HPDE6-E6E7 (cell line): ENCODE data around the gene MANSC1.

Experiments
- DNase-seq: peaks from one replicate; pipeline ENCODE4 v3.0.0; 2011; ENCODE audit warnings: missing footprints; ENCODE audit errors: extremely low spot score

MANSC1 gene

DNA sequence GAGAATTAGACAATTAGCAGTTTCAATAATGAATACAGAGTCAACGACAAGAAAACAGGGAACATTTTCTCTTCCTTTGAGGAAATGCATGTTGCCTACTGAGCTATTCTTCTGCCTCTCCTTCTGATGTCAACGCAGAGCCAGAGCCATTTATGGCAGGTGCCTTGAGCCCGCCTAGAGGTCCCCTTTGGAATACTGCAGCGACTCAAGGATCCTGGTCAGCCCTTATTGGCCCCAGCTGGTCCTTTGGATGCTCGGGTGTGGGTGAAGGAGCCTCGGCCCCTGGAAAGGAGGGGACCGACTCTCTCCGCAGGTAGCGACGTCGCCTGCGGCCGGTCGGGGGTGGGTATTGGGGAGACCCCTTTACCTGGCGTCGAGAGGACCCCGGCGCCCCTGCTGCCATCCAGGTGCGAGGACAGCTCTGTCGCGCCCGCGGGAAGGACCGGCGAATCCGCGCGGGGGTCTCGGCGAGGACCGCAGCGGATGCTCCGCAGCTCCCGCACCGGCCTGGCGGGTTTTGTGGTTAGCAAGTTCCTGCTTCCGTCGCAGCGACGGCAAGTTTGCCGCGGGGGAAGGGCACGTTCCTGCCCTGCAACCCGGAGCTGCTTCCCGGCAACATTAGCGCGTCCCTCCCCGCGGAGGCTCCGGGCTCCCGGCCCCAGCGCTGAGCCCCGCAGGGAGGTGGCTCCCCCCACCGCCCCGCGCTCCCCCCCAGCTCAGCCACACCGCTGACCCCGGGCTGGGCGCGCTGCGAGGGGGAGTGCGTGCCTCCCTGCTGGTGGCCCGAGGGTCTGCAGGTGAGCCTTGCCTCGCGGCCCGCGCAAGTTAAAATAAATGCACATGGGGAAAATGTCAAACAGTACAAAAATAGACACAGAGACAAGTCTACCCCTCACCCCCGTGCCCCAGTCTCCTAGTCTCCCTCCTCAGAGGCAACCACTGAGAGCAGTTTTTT lies at the start of gene MANSC1:
Gene MANSC1, minus strand, starts transcription at position 532 of the 955 bp plus-strand sequence. CDS start 6,928 bp downstream, outside the sequence.
- DNase-seq = no peak

DNA sequence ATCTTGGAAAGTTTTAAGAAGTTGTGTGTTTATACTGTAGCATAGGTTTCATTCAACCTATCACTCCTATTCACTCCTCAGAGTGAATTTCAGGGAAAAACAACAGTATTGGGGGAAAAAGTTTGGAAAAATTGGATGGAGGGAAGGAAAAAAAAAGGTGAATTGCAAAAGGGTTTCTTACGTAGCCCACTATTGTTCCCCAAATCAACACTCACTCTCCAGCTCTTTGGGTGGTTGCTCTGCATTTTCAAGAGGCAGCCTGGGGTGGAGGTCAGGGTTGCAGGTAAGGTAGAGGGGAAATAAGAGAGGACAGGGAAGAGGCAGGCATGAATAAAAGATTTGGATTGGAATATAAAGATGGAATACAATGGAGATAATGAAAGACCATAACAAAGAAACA lies 49.1 kb upstream of the MANSC1 start:
- no peak for DNase-seq

DNA sequence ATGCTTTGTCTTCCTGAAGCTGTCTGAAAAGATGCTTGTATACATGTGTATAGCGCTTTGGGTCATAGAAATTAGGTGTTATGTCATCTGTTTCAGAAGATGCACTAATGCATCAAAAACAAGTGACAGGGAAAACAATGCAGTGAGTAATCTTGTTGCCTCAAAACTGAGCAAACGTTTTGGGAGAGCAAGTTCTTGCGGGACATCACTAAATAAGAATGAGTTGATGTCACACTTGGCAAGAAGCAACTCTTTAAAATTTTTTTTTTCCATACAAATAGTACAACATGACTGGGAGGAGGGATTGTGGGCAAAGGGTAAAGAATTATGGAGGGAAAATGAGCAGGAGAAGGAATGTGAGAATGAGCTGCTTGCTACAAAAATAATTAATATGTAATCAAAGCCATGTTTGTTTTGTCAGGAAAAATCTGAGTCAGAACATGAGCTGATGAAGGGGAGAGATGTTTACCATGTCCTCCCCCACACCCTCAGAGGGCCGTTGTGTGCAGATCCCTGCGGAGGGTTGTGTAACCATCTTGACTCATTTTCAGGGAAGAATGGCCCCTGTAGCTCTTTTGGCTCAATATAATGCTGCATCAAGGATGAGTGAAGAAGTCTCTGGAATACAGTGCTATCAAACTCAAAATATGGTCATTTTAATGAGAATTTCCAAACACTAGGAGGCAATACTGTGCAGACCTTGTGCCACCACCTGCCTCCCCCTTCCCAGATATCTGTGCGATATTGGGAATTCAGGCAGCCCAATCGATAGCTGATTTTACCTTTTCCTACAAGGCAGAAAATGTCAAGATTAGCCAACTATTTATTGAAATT lies 48.2 kb upstream of the MANSC1 start:
- peak; percentile 84 for DNase-seq

DNA sequence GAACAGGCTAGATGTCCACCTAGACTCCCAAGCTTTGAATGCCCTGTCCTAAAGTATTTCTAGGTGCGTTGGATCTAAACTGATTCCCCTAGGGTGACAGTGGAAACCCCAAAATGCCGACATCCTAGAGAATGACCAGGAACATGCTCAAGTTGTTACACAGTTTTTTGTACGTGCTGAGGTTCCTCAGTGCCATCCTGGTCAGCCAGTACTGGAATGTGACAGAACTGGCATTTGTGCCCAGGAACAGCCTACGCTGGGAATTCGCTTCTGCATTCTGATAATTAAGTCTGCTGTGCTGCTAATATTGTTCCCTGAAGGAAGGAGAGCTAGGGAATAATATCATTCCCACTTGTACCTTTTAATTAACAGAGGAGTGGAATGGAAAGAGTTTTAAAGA lies 47.1 kb upstream of the MANSC1 start:
- no peak for DNase-seq

DNA sequence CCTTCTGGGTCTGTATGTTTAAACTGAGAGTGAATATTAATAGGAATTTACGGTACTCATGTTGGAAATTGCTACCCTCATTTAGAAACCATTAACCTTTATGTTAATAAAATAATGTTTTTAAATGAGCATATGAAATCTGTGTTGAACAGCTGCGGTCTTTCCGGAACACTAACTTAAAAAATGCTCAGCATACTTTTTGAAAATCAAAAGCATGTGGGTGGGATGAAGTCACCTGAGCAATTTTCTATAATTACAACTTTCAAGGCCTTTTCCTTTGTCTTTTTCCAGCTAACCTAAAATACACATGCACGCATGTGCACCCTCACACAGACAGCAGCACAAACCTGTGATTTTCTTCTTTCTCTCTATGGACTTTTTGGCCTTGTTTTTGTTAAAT lies 46.7 kb upstream of the MANSC1 start:
- DNase-seq = no peak

DNA sequence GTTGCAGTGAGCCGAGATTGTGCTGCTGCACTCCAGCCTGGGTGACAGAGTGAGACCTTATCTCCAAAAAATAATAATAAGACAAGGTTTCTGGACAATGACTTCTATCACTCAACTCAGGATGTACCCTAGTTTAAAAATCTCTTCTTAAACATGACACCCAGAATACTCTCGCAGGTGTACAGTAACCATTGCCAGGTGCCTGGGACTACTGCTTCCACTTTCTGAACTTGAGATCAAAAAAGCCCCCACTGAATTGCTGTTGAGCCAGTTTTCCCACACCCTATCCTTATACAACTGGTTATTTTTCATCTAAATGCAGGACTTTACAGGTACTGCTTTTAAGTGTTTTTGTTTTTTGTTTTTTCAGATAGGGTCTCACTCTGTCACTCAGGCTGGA lies 43.1 kb upstream of the MANSC1 start:
- no peak for DNase-seq

DNA sequence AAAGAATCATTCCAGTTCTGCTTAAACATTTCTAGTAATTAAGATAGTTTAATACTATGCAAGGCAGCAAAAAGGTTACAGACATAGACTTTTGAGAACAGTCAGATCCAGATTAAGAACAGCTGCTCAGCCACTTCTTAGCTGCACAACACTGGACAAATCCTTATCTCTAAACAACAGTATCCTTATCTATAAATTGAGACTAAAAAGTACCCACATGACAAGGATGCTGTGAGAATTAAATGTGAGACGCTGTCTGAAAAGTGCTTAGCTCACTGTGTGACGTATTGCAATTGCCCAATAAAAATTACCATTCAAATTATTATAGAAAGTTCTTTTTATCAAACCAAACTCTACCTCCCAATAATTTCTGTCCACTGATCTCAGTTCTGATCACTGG lies 42.4 kb upstream of the MANSC1 start:
- DNase-seq = no peak

DNA sequence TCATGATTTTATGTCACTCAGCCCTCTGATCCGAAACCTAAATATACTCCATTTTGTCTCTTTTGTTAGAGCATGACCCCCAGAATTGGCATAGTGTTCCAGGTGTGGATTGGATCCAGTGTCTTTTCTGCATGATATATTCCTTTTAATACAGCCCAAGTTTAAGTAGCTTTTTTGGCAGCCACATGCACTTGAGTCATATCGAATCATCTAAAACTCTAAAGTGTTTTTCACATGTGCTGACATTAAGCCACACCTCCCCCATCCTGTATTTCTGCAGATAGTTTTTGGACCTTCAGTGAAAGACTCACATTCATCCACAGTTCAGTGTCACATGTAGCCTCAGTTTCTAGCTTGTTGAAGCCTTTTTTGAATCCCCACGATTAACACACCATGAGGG lies 37.5 kb upstream of the MANSC1 start:
- DNase-seq = no peak

DNA sequence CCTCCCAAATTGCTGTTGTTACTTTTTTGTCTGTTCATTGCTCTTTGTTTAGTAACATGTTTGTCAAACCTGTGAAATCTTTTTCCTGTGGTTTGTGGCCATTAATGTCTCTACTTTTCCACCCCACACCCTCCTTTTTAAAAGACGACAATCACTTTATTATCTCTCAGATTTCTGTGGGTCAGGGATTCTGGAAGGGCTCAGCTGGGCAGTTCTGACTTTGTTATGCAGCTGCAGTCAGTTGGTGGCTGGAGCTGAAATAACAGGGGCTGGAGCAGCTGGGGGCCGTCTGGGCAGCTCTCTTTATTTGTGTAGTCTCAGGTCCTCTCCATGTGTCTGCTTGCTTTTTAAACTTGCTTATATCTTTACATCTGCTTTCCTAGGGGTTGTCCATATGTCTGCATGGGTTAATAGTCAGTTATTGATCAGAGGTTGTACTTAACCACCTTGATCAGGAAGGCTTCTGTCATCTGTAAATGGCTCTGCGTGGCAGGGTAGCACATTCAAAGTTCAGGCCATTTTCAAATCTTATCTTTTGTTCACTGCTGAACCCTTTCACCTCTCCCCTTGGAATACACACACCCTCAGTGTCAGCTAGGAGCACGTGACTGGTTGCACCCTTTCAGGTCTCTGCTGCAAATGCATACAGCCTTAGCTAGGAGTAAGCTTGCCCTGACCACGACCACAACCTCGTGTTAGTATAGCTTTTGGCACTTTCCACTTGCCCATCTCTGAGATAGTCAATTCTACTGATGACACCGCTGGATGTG lies 34.7 kb upstream of the MANSC1 start:
- no peak for DNase-seq

DNA sequence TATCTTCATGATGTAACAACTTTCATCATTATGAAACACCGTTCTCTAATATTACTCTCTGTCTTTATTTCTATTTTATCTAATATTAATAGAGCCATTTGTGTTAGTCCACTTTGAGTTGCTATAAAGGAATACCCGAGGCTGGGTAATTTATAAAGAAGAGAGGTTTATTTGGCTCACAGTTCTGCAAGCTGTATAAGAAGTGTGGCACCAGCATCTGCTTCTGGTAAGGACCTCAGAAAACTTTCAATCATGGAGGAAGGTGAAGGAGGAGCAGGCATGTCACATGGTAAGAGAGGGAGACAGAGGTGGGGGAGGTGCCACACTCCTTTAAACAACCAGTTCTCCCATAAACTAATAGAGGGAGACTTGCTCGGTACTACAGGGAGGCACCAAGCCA lies 31.9 kb upstream of the MANSC1 start:
- DNase-seq = no peak

DNA sequence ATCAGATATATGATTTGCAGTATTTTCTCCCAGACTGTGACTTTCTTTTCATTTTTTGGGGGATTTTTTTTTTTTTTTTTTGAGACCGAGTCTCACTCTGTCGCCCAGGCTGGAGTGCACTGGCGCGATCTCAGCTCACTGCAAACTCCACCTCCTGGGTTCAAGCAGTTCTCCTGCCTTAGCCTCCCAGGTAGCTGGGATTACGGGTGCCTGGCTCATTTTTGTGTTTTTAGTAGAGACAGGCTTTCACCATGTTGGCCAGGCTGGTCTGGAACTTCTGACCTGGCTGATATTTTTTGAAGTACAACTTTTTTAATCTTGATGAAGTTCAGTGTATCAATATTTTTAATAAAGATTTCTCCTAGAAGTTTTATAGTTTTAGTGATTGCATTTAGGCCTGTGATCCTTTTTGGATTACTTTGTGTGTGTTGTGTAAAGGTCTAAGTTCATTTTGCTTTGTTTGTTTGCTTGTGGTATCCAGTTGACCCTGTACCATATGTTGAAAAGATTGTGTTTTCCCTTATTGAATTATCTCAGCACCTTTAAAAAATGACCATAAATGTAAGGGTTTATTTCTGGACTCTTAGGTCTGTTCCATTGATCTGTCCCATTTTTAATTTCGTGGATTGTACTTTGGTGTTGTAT lies 31.0 kb upstream of the MANSC1 start:
- no peak for DNase-seq

DNA sequence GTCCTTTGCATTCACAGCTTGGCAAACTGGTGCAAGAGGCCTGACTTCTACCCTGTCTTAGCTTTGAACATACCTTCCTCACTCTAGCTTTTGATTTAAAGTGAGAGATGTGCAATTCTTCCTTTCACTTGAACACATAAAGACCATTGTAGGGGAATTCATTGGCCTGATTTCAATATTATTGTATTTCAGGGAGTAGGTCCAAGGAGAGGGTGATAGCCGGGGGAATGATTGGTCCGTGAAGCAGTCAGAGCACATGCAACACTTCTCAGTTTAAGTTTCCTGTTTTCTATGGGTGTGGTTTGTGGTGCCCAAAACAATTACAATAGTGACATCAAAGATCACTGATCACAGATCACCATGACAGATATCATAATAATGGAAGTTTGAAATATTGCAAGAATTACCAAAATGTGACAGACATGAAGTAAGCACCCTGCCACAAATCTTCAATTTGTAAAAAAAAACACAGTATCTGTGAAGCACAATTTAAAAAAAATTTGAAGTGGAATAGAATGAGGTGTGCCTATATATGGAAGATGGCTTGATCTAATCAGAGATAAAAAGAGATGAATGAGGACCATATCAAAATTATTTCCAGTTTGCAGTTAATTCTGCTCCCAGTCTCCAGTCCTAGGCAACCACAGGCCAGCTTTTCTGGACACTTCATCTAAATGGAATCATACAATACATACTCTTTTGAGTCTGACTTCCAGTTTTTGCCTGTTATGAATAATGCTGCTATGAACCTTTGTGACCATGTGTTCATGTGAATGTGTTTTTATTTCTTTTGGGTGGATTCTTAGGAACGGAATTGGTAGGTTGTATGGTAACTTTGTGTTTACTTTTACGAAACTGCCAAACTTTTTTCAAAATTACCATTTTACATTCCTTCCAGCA lies 30.0 kb upstream of the MANSC1 start:
- DNase-seq = no peak

DNA sequence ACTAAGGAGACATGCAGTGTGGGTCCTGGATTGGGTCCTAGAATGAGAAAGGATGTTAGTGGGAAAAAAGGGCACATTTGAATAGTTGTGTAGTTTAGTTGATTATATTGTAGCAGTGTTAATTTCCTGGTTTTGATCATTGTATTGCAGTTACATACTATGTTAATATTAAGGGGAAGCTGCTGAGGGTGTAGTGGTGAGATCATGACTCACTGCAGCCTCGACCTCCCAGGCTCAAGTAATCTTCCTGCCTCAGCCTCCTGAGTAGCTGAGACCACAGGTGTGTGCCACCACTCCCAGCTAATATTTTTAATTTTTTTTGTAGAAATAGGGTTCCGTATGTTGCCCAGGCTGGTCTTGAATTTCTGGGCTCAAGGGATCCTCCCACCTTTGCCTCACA lies 28.6 kb upstream of the MANSC1 start:
- DNase-seq = no peak

DNA sequence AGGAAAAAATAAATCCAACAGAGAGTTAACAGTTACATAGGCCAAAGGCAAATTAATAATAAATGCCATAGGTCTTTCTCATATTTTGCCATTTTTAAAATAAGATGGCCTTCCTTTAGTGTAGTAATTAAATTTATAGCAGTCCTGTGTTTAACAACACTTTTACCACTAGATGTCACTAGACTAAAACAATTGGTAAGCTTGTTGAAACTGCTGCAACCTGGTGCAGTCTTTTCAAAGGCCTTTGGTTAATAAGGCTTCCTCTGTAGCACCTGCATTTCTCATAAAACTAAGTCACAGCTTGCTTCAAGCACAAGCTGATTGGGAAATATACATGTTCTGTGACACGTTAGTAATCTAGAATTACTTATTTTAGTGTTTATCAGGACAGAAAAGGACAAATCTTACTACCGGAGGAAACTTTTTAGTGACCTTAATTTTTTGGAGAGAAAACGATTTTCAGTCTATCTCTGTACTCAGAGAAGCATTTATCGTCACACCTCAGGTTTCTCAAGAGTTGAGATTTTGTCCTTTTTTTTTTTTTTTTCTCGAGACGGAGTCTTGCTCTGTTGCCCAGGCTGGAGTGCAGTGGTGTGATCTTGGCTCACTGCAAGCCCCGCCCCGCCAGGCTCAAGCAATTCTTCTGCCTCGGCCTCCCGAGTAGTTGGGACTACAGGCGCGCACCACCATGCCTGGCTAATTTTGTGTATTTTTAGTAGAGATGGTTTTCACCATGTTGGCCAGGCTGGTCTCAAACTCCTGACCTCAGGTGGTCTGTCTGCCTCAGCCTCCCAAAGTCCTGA lies 26.8 kb upstream of the MANSC1 start:
- peak; percentile 50 for DNase-seq

DNA sequence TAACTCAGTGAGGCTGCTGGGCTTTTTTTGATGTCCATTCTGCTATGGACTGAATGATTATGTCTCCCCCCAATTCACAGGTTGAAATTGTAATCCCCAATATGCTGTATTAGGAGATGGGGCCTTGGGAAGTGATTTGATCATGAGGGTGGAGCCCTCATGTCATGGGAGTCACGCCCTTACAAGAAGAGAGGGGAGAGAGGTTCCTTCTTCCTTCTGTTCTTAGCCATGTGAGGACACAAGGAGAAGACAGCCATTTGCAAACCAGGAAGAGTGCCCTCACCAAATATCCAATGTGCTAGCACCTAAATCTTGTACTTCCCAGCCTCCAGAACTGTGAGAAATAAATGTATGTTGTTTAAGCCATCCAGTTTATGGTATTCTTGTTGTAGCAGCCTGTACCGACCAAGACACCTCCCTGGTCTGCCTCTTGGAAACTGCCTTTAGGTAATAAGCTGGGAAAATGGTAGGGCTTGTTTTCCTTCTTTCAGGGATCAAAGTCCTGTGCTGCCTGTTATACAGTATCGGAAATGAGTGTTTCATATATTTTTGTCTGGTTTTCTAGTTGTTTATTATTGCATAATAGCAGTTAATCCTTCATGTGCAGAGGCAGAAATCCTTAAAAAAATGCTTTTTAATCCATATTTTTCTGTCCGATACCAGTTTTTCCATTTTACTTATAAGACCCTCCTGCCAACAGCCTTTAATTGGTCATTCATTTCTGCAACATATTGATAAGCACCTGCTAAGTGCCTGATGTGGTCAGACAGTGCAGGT lies 23.1 kb upstream of the MANSC1 start:
- DNase-seq = no peak

DNA sequence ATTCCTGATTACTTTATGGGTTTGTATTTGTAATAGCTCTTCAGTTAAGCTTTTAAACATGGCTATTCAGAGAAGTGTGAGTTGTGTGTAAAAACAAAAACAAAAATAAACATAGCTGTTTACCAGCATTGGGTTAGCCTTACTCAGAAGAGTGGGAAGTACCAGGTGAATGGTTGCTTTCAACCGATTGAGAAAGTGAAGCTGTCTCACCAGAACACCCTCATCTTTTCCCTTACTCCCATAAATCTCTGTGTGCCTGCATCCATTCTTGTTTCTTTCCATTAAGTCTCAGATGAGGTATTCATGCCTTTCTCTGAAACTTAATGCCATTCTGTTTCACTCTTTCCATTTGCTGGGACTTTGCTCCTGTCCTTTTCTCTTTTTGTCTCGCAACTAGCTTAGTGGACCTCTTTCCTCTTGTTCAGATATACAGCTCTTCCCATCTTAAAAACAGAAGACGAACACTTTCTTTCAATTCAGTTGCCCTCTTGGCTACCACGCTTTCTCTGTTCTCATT lies 17.5 kb upstream of the MANSC1 start:
- DNase-seq = no peak

DNA sequence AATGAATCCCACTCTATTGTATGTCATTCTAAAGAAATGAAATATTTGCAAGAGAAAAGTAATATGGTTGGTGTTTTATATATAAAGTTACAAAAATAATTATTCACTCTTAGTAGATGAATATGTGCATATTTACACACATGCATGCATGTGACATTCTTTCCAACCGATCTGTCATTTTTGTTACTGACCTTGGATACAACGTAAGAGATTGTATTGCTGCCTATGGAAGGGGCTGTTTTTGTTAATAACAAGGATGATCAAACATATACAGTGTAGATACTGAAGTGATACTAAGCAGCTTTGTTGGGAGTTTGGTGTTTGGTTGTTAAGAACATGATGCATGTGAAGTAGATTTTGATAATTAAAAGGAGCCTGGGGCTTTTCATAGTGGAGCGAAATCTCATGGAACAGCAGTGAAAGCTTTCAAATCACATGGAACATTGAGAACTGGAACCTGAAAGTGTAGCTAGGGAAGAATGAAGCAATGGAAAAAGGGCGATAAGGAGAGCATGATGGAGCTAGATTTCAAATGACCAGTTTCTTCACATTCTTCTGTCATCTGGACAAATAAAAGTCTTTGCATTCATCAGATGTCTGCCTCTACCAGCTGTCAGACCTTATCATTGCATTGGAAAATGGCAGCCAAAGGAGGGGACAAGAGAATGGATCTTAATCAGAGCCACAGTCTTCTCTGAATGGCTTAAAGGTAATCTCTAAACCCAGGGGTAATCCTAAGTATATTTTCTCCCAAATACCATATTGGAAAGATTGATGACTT lies 16.8 kb upstream of the MANSC1 start:
- DNase-seq = no peak

DNA sequence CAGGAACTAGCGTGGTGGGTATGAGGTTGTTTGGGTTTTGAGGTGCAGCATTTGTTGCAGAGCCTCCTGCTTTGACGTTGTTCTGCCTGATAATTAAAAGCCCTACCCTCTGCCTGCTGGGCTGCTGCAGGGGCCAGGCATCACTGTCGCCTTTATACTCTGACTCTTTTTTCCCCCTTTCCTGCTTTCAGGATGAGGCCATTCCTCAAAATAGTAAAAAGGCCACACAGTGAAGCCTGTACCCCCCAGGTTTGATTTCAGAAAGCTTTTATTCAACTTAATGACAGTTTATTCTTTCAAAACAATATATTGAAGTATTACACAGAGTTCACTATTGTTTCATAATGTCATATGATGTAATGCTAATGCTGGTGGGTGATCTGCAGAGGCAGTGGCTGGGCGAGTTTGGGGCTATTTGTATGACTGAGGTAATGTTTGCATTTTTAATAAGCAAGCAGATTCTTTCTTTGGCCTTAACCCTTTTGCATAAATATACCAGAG lies 15.9 kb upstream of the MANSC1 start:
- DNase-seq = no peak
